Pancreas (tissue), 10 donors: ENCODE data around the gene NAV2. TPM values are rescaled to one million over a fixed set of nuclear protein-coding genes. Genes with fewer than 3 reads are reported as not detected.

Source experiments
- ATAC-seq, 4 donors: fragments of 200-7000 bp; cut with Tn5 transposase; one replicate each; pipeline versions ENCODE4 v1.8.0 to v1.9.1; 2020; ENCODE audit warnings: mild to moderate bottlenecking in 4 of 4, moderate library complexity in 4 of 4
- DNase-seq, 6 donors: peaks; one replicate each; pipeline ENCODE4 v3.0.0-alpha.2; 2020
- FAIRE-seq: peaks from 2 replicates; lab custom pipeline; 2012; peaks lifted over from hg19 to GRCh38; lab: Jason Lieb, UNC
- H3K27ac ChIP-seq, 4 donors: fragments of 200-600 bp; sonication (generic); 1 replicate in 3 of 4; 2 replicates in 1 of 4; pipeline versions ENCODE4 v1.5.0 to v1.8.0; 2020
- H3K27me3 ChIP-seq, 4 donors: fragments of 200-600 bp; one replicate each; pipeline ENCODE4 v1.8.0; 2021
- H3K36me3 ChIP-seq, 3 donors: fragments of 200-600 bp; sonication (generic) in 1 of 3; one replicate each; pipeline versions ENCODE4 v1.5.0 to v1.8.0; 2020 to 2021
- H3K4me1 ChIP-seq, 3 donors: fragments of 200-600 bp; one replicate each; pipeline ENCODE4 v1.8.0; 2021
- H3K4me3 ChIP-seq, 4 donors: fragments of 200-600 bp; sonication (generic) in 2 of 4; one replicate each; pipeline versions ENCODE4 v1.5.0 to v1.8.0; 2020 to 2021
- H3K9me3 ChIP-seq, 4 donors: fragments of 200-600 bp; one replicate each; pipeline ENCODE4 v1.8.0; 2021
- CTCF ChIP-seq, 4 donors: fragments of 200-600 bp; sonication (generic) in 3 of 4; IDR thresholded peaks; one replicate each; pipeline versions ENCODE4 v1.5.0 to v1.8.0; 2021; ENCODE audit warnings: antibody characterized with exemption in 4 of 4
- WGBS, 2 donors: extraction: QIAGEN DNeasy Blood & Tissue Kit; methylation state at CpG; one replicate each; pipeline ENCODE4 v1.1.7; 2013; 5-methylcytosine and 5-hydroxymethylcytosine counted together
- intact Hi-C, 3 donors: fragments of 100-400 bp; cut with DNase I; formaldehyde crosslinking; loops; one replicate each; pipeline versions ENCODE4 v1.11.1 to v1.14.2; 2022
- polyA plus RNA-seq, 2 donors: library from polyadenylated mRNA; stranded (reverse); fragments of 200-250 nt; gene quantifications; one replicate each; pipeline ENCODE4 v1.2.3, GENCODE V29; 2013
- total RNA-seq, 6 donors: library from RNA; stranded (reverse); fragmentation: NEBNext Ultra II Directional in 4 of 6; extraction: Animal tissue kit (Norgen Biotek cat#: 25700) in 4 of 6; gene quantifications; one replicate each; pipeline versions ENCODE4 v1.2.1 to v1.2.4, GENCODE V29; 2021 to 2023
- donor health status: healthy with polysubstance abuse.
- donor health status: DM: no; HTN: no; CAD: no; lungs with moderate emphysema.
- donor health status: DM: no; HTN: no; CAD: no.
- donor health status: control.
- donor health status: control.
- donor health status: Bipolar disorder and iron deficiency.
- donor health status: DM: yes; HTN: yes; CAD: no.
- donor health status: DM: no; HTN: no; CAD: no.
- donor health status: DM: no; HTN: no; CAD: no.
- donor health status: DM: yes; HTN: yes; CAD: no.

Gene NAV2
- total and polyA plus RNA-seq, 8 donors = 5.8 to 26.9 (median 16.3) TPM

DNA sequence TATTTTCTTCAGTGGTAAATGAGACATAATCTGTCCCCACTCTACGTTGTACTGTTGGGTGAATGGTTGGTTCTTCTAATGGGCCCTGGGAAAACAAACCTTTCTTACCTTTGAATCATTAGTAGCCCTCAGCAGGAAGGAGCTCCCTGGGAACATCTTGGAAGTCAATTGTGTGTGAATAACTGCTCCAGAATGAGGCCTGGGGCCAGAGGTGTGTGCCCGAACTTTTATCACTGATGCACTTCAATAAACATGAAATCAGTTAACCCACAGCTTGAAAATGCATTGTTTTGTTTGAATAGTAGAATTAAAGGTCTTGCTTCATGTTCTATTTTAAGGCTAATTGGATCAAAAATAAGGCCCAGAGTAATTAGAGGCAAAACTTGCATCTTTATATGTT, 67.1 kb downstream of the NAV2 start:
- H3K9me3 ChIP-seq = no peaks in the 10 kb centered on the region
- FAIRE-seq = no peak
- no peak overlapping the region for H3K27ac ChIP-seq
- H3K4me1 ChIP-seq = peaks cover 0 to 4% (median 3%) of the 10 kb centered on the region in 3 donors
- intact Hi-C loops = no loop called here
- H3K27me3 ChIP-seq = no peaks in the 10 kb centered on the region
- H3K36me3 ChIP-seq = no peaks in the 10 kb centered on the region
- no peak for TF ChIP-seq CTCF (IDR thresholded peaks at IDR 0.05)
- 57 to 60% methylated on average over 2 of the region's 2 CpGs for WGBS, 2 donors
- no peak for ATAC-seq
- DNase-seq = no peak
- H3K4me3 ChIP-seq = no peak overlapping the region

DNA sequence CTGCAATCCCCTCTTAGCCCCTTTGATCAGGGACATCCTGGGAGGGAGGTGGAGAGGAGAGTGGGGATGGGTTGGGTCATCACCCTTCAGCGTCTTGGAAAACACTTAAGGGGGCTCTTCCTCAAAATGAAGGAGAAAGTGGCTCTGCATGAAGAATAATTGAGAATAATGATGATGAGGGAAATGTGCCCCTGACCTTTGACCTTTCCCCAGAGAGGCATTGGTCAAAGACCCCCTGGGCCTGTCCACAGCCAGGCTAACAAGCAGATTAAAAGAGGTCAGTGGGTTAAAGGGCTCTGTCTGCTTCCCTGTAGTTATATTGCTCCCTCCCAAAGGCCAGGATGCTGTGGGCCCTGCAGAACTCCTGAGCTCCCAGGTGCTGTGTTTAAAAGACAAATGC, 68.7 kb downstream of the NAV2 start:
- Histone ChIP-seq H3K27me3 (no peaks in the 10 kb centered on the region), H3K4me1 (peaks cover 0 to 4% (median 3%) of the 10 kb centered on the region in 3 donors), H3K36me3 (no peaks in the 10 kb centered on the region), H3K27ac (no peak overlapping the region), H3K9me3 (no peaks in the 10 kb centered on the region), H3K4me3 (no peak overlapping the region)
- ATAC-seq (no peak), FAIRE-seq (no peak), DNase-seq (no peak)
- WGBS, 2 donors = 95 to 98% methylated on average over 1 of the region's 1 CpG
- no peak for TF ChIP-seq CTCF (IDR thresholded peaks at IDR 0.05)
- intact Hi-C loops = no loop called here

DNA sequence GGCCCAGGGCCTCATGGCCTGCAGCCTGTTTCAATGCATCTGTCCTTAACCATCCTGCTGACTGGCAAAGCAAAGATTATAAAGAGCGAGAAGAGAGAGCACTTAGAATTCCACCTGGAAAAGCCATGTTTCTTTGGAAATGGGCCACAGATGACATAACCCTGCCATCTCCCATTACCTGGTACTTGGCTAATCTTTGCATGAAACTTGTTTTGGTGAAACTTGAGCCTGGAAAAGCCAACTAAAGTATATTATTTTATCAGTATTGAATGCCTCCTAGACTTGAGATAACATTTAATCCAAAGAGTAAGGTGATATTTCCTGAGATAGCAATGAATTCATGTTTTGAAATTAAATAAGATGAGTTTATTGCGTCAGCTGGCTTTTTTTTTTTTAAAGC, 72.6 kb downstream of the NAV2 start:
- FAIRE-seq = no peak
- Histone ChIP-seq H3K36me3 (no peaks in the 10 kb centered on the region), H3K9me3 (no peaks in the 10 kb centered on the region), H3K27ac (no peak overlapping the region), H3K27me3 (no peaks in the 10 kb centered on the region), H3K4me1 (peaks cover 0 to 2% (median 0%) of the 10 kb centered on the region in 3 donors), H3K4me3 (no peak overlapping the region)
- no peak for DNase-seq
- intact Hi-C loops = no loop called here
- ATAC-seq = no peak
- 78 to 80% methylated on average over 2 of the region's 2 CpGs for WGBS, 2 donors
- no peak for TF ChIP-seq CTCF (IDR thresholded peaks at IDR 0.05)

GRCh38 chr11:19786644-19787043, 74.0 kb downstream of the NAV2 start:
- ATAC-seq (no peak), DNase-seq (no peak), FAIRE-seq (no peak)
- no peak overlapping the region for H3K4me3 ChIP-seq
- no peak for TF ChIP-seq CTCF (IDR thresholded peaks at IDR 0.05)
- no peaks in the 10 kb centered on the region for H3K36me3 ChIP-seq
- H3K27me3 ChIP-seq = no peaks in the 10 kb centered on the region
- WGBS, 2 donors = 90 to 98% methylated on average over 2 of the region's 2 CpGs
- H3K9me3 ChIP-seq = no peaks in the 10 kb centered on the region
- H3K4me1 ChIP-seq = peaks cover 0 to 6% (median 0%) of the 10 kb centered on the region in 3 donors
- H3K27ac ChIP-seq = no peak overlapping the region
- intact Hi-C loops = no loop called here

GRCh38 chr11:19788435-19788834, 75.8 kb downstream of the NAV2 start:
- no peak for TF ChIP-seq CTCF (IDR thresholded peaks at IDR 0.05)
- no peaks in the 10 kb centered on the region for H3K36me3 ChIP-seq

More at GRCh38 chr11:19788435-19788834, 75.8 kb downstream of the NAV2 start:
- no peaks in the 10 kb centered on the region for H3K27me3 ChIP-seq
- intact Hi-C loops = no loop called here
- H3K4me3 ChIP-seq = no peak overlapping the region
- no peak for FAIRE-seq
- no peak overlapping the region for H3K27ac ChIP-seq
- peaks cover 0 to 6% (median under 1%) of the 10 kb centered on the region in 3 donors for H3K4me1 ChIP-seq
- 90 to 94% methylated on average over 4 of the region's 4 CpGs for WGBS, 2 donors
- no peak for DNase-seq
- H3K9me3 ChIP-seq = no peaks in the 10 kb centered on the region
- ATAC-seq = no peak
